Activated CD4-positive, CD25-positive, alpha-beta regulatory T cell (primary cell): ENCODE data around the gene DLG2.

Experiments used
- DNase-seq, 4 experiments: peaks; one replicate each; lab custom pipeline; 2025; lab: John Stamatoyannopoulos, UW

The DLG2 gene

DNA sequence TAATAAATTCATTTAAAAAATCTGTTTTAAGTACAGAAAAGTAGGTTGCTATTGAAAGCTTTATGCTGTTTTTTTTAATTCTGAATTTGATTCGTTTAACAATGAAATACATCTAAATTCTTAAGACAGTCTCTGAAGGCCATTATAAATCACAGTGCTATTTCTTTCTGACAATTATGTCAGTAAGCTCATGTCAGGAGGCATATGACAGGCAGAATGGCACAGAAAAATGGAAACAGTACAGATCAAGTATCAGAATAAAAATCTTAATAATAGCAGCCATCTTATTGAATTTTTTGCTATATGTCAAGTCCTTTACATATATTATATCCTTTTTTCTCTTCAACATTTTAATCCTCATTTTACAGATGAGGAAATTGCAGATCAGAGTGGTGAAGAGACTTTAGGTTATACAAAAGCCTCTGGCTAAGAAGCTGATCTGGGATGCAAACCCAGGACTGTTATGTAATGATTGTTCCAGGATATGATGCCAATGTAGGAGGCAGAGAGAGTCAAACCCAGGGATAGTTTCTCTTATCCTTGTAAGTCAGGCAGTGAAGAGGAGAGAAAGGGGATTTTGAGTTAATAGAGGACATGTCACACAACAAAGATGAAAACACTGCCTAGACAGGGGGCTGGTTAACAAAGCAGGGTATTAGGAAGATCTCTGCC is 2057.9 kb downstream of the DLG2 start:
- no peak for DNase-seq

DNA sequence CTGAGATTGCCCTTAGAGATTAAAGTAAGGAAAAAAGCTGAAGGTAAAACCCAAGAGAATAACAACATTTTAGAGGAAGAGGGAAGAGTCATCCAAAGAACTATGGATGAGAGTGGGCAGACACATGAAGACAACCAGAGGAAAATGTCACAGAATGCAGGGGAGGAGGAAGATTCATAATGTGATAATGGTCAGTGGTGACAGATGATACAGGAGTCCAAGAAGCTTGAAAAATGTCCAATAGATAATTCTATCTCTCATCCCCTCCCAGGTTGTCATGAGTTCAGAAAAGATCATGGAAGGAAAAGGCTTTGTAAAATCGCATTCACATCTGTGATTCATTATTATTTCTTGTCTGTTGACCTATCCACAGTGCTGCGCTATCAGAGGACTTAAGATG is 2058.6 kb downstream of the DLG2 start:
- no peak for DNase-seq

DNA sequence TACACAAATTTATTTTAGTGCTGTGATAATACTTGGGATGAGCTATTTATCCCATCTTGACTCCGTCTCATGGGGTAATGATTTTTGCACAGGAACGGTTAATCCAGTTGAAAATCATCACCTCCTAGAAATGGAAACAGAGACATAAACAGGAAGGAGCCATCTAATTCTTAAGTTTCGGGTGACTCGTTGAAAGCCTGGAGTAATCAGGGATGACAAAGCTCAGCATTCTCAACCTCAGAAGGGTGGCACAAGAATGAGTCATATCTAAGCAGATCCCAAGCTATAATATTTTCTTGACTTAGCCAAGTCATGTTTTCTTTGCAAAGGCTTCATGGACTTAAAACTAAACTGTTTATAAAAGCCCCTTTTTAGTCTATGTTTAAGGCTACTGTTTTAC is 2060.2 kb downstream of the DLG2 start:
- no peak for DNase-seq

DNA sequence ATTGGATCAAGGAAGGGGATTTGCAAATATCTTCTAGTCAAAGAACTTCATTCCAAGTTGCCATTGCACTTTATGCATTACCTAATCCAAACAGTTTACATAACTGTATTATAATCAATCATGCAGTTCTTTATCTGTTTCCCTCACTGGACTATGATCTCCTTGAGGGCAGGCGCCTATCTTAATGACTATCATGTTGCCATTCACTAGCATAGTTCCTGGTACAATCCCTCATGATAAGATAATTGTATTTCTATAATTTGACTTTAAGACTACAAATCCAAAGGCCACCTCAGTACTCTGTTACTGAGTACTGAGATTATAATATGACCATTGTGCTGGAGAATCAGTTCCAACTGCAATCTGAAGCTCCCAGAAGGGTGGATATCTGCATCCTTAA is 2062.3 kb downstream of the DLG2 start:
- DNase-seq = no peak

DNA sequence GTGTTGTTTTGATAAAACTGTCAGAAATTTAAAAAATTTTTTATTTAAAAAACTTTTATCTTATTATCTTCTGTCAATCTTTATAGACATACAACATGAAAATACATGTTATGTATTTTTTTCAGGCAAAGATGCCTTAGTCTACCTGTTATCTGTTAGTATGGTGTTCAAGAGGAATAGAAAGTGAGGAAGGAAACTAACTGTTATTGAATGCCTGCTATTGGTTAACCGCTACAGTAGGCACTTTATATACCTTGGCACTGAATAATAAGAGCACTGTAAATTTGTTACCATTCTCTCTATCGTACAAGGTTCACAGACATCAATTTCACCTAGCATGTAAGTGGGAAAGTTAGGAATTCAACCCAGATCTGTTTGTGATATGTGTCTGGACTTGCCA is 2068.9 kb downstream of the DLG2 start:
- DNase-seq = no peak

DNA sequence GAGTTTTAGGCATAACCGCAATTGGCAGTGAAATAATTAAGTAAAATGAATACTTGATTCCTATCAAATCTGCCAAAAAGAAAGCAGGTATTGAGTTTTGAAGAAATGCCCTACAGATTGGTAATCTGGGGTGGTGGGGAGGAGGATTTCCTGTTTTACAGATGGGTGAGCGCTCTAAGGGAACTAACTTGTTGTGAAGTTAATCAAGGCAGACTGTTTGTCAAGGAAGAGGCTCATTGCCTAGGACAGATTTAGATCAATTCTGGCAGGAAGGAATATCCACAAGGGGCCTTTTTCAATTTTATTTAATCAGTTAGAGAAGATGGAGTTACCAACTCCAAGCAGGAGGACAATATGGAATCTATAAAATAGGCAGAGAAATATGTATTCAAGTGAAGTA is 2069.5 kb downstream of the DLG2 start:
- no peak for DNase-seq

DNA sequence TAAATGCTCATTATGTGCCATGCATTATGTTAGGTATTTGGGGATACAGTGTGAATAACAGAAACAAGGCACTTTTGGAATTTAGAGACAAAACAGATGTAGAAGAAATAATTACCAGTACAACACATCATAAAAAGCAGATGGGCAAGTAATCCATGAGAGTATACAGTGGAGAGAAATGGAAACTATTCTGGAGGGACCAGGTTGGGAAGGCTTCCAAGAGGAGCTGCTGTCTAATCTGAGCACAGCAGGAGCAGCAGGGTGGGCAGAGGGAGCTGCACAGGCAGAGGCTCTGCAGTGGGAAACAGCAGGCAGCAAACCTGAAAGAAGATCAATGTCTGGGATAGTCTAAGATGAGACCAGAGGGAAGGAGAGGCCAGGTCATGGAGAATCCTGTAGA is 2072.3 kb downstream of the DLG2 start:
- DNase-seq = no peak

DNA sequence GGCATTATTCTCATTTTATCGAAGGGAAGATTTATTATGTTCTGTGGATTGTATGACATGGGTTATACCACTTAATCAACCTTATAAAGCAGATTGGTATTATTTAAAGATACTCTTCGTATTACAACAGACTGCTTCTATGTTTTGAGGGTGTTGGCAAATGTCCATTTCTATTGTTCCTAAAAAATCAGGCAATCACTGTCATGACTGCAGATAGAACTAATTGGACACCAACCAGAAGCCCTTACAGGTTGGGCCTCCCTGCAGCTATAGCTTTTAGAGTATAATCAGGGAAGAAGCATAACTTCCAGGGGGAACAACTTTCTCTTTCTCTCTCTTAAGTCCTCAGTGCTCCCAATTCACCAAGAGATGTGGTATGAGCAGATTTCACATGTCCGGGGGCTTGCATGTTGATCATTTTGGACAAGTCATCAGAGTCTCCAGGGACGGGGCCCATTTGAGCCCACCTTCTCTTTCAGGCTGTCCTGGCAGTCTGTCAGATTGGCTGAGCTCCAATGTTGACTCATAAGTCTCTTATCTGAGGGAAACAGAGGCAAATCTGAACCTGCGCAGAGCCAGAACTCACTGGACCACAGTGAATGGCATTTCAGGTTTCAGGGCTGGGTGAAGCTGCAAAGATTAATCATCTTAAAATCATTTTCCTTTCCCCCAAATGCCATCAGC is 2077.0 kb downstream of the DLG2 start:
- DNase-seq = no peak

DNA sequence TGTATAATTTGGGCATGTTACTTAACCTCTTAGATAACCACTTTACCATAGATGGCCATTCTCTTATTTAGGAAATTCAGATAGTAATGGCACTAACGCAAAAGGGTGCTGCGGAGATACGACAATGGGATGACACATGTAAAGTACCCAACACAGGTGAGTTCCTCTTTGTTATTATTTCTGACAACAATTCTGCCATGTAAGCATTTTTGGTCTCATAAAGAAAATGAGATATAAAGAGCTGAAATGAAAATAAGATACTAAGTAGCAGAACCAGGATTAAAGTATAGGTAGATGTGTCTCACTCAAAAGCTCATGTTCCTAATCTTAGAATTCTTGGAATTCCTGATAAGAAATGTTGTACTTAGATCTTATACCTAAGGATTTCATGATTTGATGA is 2080.8 kb downstream of the DLG2 start:
- no peak for DNase-seq

DNA sequence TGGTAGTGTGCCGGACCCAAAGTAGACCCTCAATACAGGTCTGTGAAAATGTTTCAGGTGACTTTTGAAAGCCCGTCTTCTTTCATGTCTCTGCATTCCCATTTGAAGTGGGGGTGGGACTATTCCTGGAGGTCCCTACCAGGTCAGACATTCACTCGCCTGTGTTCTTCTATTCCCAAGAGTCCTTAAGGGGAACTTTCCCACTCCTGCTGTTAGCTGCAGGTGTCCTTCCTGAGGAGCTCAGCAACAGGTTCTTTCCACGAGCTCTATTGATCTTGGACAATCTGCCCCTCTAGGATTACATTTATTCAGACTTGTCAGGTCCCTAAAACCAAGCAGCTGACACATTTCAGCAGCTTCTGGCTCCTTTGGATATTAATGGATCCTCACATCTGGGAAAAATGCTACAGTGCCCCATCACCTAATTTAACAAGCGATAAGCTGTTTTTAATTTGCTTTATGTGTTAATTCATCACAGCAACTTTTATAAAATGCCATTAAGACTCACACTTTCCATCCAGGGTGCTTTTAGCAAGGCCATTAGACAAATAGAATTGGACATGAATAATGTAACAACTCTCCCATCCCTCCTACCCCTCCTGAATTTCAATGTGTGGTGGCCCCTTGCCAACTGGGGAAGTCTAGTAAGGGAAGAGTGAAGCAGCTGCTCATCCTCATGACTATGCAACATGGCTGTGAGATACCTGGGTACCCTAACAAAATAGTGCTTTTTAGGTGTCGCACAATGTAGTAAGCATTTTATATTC is 2081.5 kb downstream of the DLG2 start:
- DNase-seq = no peak

DNA sequence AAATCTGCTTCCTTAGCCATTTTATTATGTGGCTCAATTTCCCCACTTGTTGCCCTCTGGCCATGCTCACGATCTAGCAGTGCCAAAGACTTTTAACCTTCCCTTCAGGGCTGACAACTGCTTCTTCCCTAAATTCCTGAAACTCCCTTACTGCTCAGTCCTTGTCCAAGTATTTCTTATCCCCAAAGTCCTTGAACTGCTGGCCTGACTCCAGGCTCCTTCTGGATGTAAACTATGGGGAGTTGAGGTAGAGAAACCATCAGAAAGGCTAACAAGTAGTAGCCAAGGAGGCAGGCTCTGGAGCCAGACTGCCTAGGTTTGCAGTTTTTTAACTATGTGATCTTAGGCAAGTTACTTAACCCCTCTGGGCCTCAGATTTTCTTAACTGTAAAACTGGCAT is 2082.3 kb downstream of the DLG2 start:
- no peak for DNase-seq

DNA sequence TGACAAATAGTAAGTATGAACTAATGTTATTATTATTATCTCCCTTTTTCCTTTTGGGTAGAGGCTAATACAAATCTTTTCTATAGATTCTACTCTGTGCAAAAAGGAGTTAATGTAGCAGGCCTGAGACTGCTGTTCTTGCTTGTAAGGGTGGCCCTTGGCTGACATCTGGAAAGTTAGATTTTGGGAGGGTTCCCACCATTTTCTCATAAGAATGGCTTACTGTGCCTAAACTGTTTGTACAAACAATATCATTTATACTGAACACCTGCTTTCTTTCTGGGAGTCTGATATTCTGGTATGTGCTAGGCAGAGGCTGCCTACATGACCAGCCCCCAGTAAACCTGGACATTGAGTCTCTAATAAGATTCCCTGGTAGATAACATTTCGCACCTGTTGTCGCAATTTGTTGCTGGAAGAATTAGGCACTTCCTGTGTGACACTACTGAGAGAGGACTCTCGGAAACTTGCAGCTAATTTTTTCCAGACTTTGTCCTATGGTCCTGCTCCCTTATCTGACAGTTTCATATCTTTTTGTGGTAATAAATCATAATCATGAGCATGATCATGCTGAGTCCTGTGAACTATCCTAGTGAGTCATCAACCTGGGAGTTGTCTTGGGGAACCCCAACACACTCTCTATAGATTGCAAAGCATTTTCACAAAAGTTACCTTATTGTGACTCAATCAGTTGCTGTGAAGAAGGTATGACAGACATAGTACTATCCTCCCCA is 2083.3 kb downstream of the DLG2 start:
- DNase-seq = no peak

DNA sequence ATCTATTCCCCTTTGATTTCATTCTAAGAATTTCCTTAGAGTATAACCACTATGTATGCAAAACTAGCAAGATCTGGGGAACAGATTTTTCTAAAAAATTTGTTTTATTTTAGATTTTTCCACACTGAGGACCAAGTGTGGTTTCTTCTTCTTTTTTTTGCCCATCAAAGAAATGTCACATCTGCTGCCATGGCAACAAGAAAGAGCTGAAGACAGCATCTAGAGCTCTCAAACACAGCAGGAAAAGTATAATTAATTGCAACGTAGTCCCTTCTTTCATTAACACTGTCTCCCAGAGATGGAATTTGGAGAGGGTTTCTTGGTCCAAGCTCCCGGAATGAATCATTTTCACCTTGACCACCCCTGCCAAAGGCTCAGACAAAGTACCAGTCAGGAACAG is 2084.3 kb downstream of the DLG2 start:
- DNase-seq = no peak

DNA sequence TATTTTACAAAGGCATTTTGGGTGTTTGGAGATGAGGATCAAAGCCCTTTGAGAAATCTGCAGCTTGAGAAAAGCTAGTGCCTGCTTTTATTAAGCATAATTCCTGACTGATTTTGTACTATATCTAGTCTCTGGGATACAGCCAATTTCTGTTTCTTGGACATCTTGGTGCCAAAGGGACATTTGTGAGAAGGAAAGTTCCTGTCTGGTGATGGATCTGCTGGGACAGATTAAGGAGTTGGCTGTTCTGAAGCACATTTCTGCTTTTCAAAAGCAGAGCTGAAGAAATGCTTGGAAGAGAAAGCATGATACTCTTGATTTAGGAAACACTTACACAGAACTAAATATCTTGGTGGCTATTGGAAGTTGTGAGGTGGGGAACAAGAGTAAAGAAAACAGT is 2086.4 kb downstream of the DLG2 start:
- no peak for DNase-seq

DNA sequence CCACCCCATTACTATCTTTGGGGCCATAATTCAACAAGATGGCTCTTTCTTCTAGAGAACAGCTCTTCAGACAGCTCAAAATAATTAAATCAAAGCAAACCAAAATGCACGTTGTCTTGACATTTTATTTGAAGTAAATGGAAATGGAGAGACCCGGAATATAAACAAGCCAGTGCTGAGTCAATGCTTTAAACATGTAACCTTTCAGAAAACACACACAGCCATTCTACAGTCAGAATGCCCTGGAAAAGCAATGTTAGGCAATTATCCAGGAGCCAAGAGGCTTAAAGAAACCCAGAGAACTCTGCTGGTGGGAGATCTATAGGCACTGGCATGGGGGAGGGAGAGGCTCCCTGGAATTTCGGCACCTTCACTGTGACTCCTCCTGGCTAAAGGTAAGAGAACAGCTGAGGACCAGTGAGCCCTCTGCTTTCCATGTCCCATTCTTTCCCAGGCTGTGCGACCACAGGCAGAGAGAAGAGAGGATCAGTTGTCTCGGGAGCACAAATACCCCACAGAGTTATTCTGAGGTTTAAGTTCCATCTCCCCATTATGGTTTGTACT is 2086.9 kb downstream of the DLG2 start:
- DNase-seq = no peak

DNA sequence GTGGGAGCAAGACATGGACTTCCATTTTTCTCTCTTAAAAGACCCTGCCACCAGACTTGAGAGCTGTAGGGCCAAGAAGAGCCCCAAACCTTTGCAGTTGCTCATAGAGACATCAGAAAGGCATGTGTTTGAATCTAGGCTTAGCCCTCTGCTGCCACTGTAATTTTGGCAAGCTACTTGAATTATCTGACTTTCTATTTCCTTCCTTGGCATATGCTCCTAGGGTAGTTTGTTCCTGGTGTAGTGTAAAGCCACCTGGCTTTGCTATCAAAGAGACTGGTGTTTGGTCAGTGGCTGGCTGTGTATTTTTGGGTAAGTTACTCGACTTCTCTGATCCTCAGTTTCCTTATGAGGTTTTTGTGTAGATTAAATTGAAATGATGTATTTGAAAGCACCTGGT is 2088.9 kb downstream of the DLG2 start:
- no peak for DNase-seq

DNA sequence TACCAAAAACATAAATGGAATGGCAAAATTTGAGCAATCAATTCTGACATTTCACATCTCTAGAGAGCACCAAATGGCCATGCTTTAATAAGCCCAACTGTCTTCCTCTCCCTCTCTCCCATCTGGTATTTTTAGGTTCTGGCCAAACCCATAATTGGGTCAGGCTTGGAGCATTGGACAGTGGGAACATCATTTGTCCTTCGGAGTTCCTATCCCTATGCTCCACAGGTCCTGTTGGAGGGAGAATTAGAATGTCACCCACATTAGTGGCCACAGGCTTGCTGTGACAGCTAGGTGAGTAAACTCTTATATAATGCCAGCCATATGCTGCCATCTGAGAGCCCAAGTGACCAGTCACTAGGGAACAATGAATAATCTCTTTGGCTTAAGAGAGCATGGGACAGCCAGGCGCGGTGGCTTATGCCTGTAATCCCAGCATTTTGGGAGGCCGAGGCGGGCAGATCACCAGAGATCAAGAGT is 2090.0 kb downstream of the DLG2 start:
- DNase-seq = no peak

DNA sequence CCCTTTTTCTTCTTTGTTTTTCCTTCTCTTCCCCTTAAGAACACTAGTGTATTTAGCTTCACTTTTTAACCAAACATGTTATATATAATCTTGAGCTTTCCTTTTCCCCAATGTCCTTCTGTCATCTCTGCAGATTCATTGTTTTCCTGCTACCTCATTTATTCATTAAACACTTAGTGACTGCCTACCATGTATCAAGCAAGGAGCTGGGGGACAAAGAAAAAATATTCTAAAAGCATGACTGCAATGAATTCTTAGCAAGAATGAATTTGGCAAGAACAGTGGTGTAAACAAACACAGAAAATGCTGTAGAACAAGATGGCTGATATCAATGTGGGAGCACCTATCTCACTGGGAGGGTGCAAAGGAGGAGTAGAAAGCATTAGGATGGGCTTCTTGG is 2094.0 kb downstream of the DLG2 start:
- DNase-seq = no peak

DNA sequence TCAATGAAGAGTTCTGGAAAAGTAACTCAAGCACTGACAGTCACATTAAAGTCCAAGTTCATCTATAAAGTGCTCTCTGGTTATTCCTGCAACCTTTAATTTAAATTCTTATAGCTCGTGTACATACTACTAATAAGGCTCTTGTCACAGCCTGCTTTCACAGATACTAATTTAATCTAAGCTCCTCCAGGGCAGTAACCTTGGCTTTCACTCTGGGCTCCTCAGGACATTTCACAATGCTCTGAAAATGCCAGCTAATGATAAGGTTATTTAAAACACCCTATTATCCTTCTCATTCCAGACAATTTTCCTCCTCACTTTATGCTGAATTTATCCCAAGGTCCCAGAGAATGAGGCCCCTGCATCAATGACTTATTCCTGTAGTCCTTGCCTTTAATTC is 2098.3 kb downstream of the DLG2 start:
- no peak for DNase-seq

DNA sequence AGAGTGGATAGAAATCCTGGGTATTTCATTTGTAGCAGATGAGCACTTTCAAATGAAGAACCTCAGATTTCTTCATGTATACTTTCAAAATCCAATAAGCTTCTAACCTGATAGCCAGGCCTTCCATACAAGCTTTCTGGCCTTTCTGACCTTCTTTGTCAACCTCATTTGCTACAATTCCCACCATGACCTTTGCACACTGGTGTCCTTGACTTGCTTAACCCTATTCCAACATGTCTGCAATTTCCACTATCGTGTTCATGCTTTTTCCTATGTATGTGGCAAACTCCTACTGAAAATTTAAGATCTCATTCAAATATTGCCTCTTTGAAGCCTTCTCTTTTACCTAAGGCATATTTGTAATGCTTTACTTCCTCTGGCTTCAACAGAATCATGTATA is 2098.9 kb downstream of the DLG2 start:
- no peak for DNase-seq

DNA sequence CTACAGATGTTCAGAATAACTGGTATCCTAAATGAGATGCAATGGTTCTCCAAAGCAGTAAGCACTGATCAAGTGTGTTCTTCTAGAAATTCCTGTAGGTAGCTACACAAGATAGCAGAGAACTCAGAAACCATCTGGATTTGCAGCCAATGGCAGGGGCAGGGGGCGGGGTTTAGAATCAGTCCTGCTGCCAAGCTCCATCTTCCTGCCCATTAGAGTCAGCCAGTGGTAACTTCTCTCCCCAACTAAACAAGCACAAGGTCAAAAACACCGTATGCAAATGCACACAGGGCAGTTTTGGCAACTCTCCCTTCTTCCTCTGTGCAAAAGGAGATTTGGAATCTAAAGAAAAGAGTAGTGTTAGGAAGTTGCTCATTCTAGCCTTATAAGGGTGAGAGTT is 2103.5 kb downstream of the DLG2 start:
- DNase-seq = no peak

DNA sequence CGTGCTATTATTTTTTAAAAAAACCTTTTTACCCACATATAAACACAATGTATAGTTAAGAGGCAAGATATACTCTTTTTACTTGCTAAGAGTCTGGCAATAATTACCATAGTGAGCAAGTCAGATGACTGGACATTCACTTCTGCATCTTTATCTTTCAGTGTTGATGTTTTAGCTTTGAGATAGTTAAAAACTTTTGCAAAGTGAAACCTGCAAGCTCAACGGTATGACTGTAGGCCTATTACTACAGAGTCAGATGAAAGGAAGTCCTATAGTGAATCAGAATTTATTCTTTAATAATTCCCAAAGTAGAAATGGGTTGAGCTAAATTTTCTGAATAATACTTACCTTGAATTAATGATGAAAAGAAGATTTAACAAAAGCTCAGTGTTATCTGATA is 2104.2 kb downstream of the DLG2 start:
- no peak for DNase-seq
